GM19395 (cell line): ENCODE measurements around the gene TNFRSF19.
A peak's percentile ranks its signal among the peaks of the same experiment; 100 is the strongest.
"Not testable (repeated sequence)": the region's sequence is repeated elsewhere in the genome, so short reads cannot be mapped to it uniquely, and the experiment has no call there.

Experiments
- ATAC-seq: cut with Tn5 transposase; IDR thresholded peaks from one replicate; pipeline ENCODE4 v1.9.1; 2021; ENCODE audit warnings: mild to moderate bottlenecking, moderate library complexity; ENCODE audit not compliant: unreplicated experiment

Gene TNFRSF19

GRCh38 chr13:23570099-23570920 is at the start of gene TNFRSF19:
TSS of gene TNFRSF19 (plus strand) at chr13:23570412. CDS start at chr13:23590184, 19,772 bp downstream.
- no peak for ATAC-seq

- ATAC-seq, result not testable (repeated sequence)
Observed at GRCh38 chr13:23529926-23530325, 40.3 kb upstream of the TNFRSF19 start.

- no peak for ATAC-seq
Observed at GRCh38 chr13:23531446-23531845, 38.8 kb upstream of the TNFRSF19 start.

- no peak for ATAC-seq
Observed at GRCh38 chr13:23534090-23534489, 36.1 kb upstream of the TNFRSF19 start.

- ATAC-seq, result no peak
Observed at GRCh38 chr13:23541221-23541824, 28.9 kb upstream of the TNFRSF19 start.

GRCh38 chr13:23544668-23545067 is 25.5 kb upstream of the TNFRSF19 start:
- ATAC-seq, result no peak

GRCh38 chr13:23547000-23547590 is 23.1 kb upstream of the TNFRSF19 start:
- ATAC-seq, result no peak

GRCh38 chr13:23549724-23550123 is 20.5 kb upstream of the TNFRSF19 start:
- ATAC-seq, result no peak

GRCh38 chr13:23550163-23550562 is 20.0 kb upstream of the TNFRSF19 start:
- ATAC-seq, result no peak

GRCh38 chr13:23551213-23552008 is 18.8 kb upstream of the TNFRSF19 start:
- ATAC-seq, result no peak

GRCh38 chr13:23552171-23552570 is 18.0 kb upstream of the TNFRSF19 start:
- no peak for ATAC-seq

GRCh38 chr13:23552661-23553060 is 17.6 kb upstream of the TNFRSF19 start:
- no peak for ATAC-seq

GRCh38 chr13:23554000-23554399 is 16.2 kb upstream of the TNFRSF19 start:
- ATAC-seq, result no peak

- ATAC-seq, result no peak
Observed at GRCh38 chr13:23557043-23557442, 13.2 kb upstream of the TNFRSF19 start.

GRCh38 chr13:23557733-23558132 is 12.5 kb upstream of the TNFRSF19 start:
- no peak for ATAC-seq

- ATAC-seq, result no peak
Observed at GRCh38 chr13:23558675-23559536, 11.3 kb upstream of the TNFRSF19 start.

GRCh38 chr13:23560571-23561089 is 9.6 kb upstream of the TNFRSF19 start:
- no peak for ATAC-seq

- ATAC-seq, result peak; percentile 84
Observed at GRCh38 chr13:23561261-23561660, 9.0 kb upstream of the TNFRSF19 start.

GRCh38 chr13:23563085-23563845 is 6.9 kb upstream of the TNFRSF19 start:
- ATAC-seq, result no peak
